ENCODE measurements around the gene PSKH1. TPM values are rescaled to one million over a fixed set of nuclear protein-coding genes. Genes with fewer than 3 reads are reported as not detected.

The PSKH1 gene
- total RNA-seq, 2 donors from 2014 or later: 24.1 to 36.0 TPM

- TF ChIP-seq CTCF (IDR thresholded peaks at IDR 0.05): no peak
- H3K4me1 ChIP-seq (ENCODE audit: control insufficient read depth in 1 of 2, low read depth in 2 of 2): peaks cover 40 to 52% of the 10 kb centered on the region in 2 donors
- ATAC-seq (ENCODE audit: insufficient number of reproducible peaks, low FRiP score, low read depth): peak; percentile 81
Observed at GRCh38 chr16:67846320-67847063, 46.6 kb upstream of the PSKH1 start, which contains the start of gene NUTF2. NUTF2 (plus strand) TSS chr16:67846933; CDS start chr16:67865131, 18,198 bp downstream.

GRCh38 chr16:67847064-67847861 is 45.8 kb upstream of the PSKH1 start, which contains the start of gene CENPT:
CENPT (minus strand) TSS chr16:67847693; CDS start chr16:67833859, 13,834 bp downstream.
- no peaks in the 10 kb centered on the region for H3K9me3 ChIP-seq
- H3K4me1 ChIP-seq (ENCODE audit: control insufficient read depth in 1 of 2, low read depth in 2 of 2): peaks cover 40 to 52% of the 10 kb centered on the region in 2 donors
- no peaks in the 10 kb centered on the region for H3K27me3 ChIP-seq (replicated peaks; ENCODE audit: insufficient read depth)
- ATAC-seq (ENCODE audit: insufficient number of reproducible peaks, low FRiP score, low read depth) (peak; percentile 34), DNase-seq (ENCODE audit: low spot score) (no peak)
- peak within 1 kb of the TSS; percentile 100 for H3K4me3 ChIP-seq
- H3K27ac ChIP-seq: peak within 1 kb of the TSS; percentile 89 to 97
- no peak for TF ChIP-seq CTCF (IDR thresholded peaks at IDR 0.05)
- H3K36me3 ChIP-seq: peaks cover 2% of the 10 kb centered on the region

More at GRCh38 chr16:67846320-67847063, 46.6 kb upstream of the PSKH1 start, which contains the start of gene NUTF2:
- peak; percentile 73 for DNase-seq (ENCODE audit: low spot score)
- H3K4me3 ChIP-seq: peak within 1 kb of the TSS; percentile 100
- H3K36me3 ChIP-seq: peaks cover 2% of the 10 kb centered on the region
- no peaks in the 10 kb centered on the region for H3K27me3 ChIP-seq (replicated peaks; ENCODE audit: insufficient read depth)
- no peaks in the 10 kb centered on the region for H3K9me3 ChIP-seq
- H3K27ac ChIP-seq: peak within 1 kb of the TSS; percentile 89 to 97

DNA sequence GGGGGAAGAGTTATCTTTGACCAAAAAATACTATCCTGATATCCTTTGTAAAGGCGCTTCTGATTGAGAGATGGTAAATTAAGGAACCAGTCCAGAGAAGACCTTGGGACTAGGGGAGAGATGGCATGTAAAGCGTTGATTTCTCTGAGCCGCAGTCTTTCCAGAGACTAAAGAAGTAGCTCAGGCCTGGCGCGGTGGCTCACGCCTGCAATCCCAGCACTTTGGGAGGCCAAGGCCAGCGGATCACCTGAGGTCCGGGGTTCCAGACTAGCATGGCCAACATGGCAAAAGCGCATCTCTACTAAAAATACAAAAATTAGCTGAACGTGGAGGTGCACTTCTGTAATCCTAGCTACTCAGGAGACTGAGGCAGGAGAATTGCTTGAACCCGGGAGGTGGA is 44.9 kb upstream of the PSKH1 start:
- H3K4me1 ChIP-seq (ENCODE audit: control insufficient read depth in 1 of 2, low read depth in 2 of 2): peaks cover 40 to 49% of the 10 kb centered on the region in 2 donors
- no peak for TF ChIP-seq CTCF (IDR thresholded peaks at IDR 0.05)
- H3K9me3 ChIP-seq: no peaks in the 10 kb centered on the region
- H3K36me3 ChIP-seq: peaks cover 2% of the 10 kb centered on the region
- H3K4me3 ChIP-seq: peak overlapping the region; percentile 100
- H3K27me3 ChIP-seq (replicated peaks; ENCODE audit: insufficient read depth): no peaks in the 10 kb centered on the region
- DNase-seq (ENCODE audit: low spot score) (no peak), ATAC-seq (ENCODE audit: insufficient number of reproducible peaks, low FRiP score, low read depth) (no peak)
- peak overlapping the region; percentile 89 to 97 for H3K27ac ChIP-seq

DNA sequence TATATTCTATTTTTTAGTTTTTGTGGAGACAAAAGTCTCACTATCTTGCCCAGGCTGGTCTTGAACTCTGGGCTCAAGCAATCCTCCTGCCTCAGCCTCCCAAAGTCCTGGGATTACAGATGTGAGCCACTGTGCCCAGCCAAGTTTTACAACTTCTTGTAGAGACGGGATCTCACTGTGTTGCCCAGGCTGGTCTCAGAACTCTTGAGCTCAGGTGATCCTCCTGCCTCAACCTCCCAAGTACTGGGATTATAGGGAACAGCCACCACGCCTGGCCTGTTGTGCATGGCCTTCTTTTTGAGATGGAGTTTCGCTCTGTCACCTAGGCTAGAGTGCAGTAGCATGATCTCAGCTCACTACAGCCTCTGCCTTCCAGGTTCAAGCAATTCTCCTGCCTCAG is 39.4 kb upstream of the PSKH1 start:
- H3K9me3 ChIP-seq: no peaks in the 10 kb centered on the region
- peaks cover 17 to 38% of the 10 kb centered on the region in 2 donors for H3K4me1 ChIP-seq (ENCODE audit: control insufficient read depth in 1 of 2, low read depth in 2 of 2)
- H3K4me3 ChIP-seq: no peak overlapping the region
- H3K27me3 ChIP-seq (replicated peaks; ENCODE audit: insufficient read depth): no peaks in the 10 kb centered on the region
- TF ChIP-seq CTCF (IDR thresholded peaks at IDR 0.05): no peak
- no peak for ATAC-seq (ENCODE audit: insufficient number of reproducible peaks, low FRiP score, low read depth)
- DNase-seq (ENCODE audit: low spot score): no peak
- H3K27ac ChIP-seq: no peak overlapping the region
- H3K36me3 ChIP-seq: peaks cover 2% of the 10 kb centered on the region

- ATAC-seq (ENCODE audit: insufficient number of reproducible peaks, low FRiP score, low read depth) (no peak), DNase-seq (ENCODE audit: low spot score) (no peak)
- H3K9me3 ChIP-seq: no peaks in the 10 kb centered on the region
- H3K4me1 ChIP-seq (ENCODE audit: control insufficient read depth in 1 of 2, low read depth in 2 of 2): peaks cover 15 to 38% of the 10 kb centered on the region in 2 donors
- H3K36me3 ChIP-seq: peaks cover 2% of the 10 kb centered on the region
- H3K27me3 ChIP-seq (replicated peaks; ENCODE audit: insufficient read depth): no peaks in the 10 kb centered on the region
- H3K4me3 ChIP-seq: no peak overlapping the region
- peak overlapping the region in 1 of 2 donors; percentile 10 for H3K27ac ChIP-seq
- no peak for TF ChIP-seq CTCF (IDR thresholded peaks at IDR 0.05)
Observed at GRCh38 chr16:67855789-67856188, 37.3 kb upstream of the PSKH1 start.

Measured in thoracic aorta (tissue), 2 donors.